HG03108 (cell line): ENCODE data around the gene FGF3.

Experiments used
- ATAC-seq: cut with Tn5 transposase; IDR thresholded peaks from one replicate; pipeline ENCODE4 v1.9.1; 2021; ENCODE audit warnings: moderate library complexity; ENCODE audit not compliant: unreplicated experiment

Gene FGF3

GRCh38 chr11:69848201-69848600 is 29.0 kb upstream of the FGF3 start:
- ATAC-seq = no peak

- no peak for ATAC-seq
Observed at GRCh38 chr11:69844396-69844795, 25.2 kb upstream of the FGF3 start.

GRCh38 chr11:69843529-69843921 is 24.3 kb upstream of the FGF3 start:
- no peak for ATAC-seq

GRCh38 chr11:69842746-69843528 is 23.7 kb upstream of the FGF3 start:
- no peak for ATAC-seq

- ATAC-seq = no peak
Observed at GRCh38 chr11:69841859-69842698, 22.9 kb upstream of the FGF3 start.

GRCh38 chr11:69841170-69841858 is 22.1 kb upstream of the FGF3 start:
- ATAC-seq = no peak

GRCh38 chr11:69840371-69841169 is 21.4 kb upstream of the FGF3 start:
- ATAC-seq = no peak

GRCh38 chr11:69839516-69839915 is 20.3 kb upstream of the FGF3 start:
- no peak for ATAC-seq

- ATAC-seq = no peak
Observed at GRCh38 chr11:69837791-69838190, 18.6 kb upstream of the FGF3 start.

GRCh38 chr11:69836401-69836800 is 17.2 kb upstream of the FGF3 start:
- ATAC-seq = no peak

- ATAC-seq = no peak
Observed at GRCh38 chr11:69834811-69835800, 15.9 kb upstream of the FGF3 start.

- no peak for ATAC-seq
Observed at GRCh38 chr11:69834251-69834650, 15.0 kb upstream of the FGF3 start.

GRCh38 chr11:69832561-69833413 is 13.6 kb upstream of the FGF3 start:
- no peak for ATAC-seq

- ATAC-seq = no peak
Observed at GRCh38 chr11:69831985-69832384, 12.8 kb upstream of the FGF3 start.

- ATAC-seq = no peak
Observed at GRCh38 chr11:69830086-69830485, 10.9 kb upstream of the FGF3 start.

GRCh38 chr11:69828971-69829344 is 9.7 kb upstream of the FGF3 start:
- no peak for ATAC-seq

GRCh38 chr11:69828276-69828970 is 9.2 kb upstream of the FGF3 start:
- ATAC-seq = no peak

GRCh38 chr11:69826773-69827172 is 7.6 kb upstream of the FGF3 start:
- no peak for ATAC-seq
